ENCODE results near the gene SMG6.

Gene SMG6

GRCh38 chr17:2108170-2108569 is 195.4 kb downstream of the SMG6 start:
- no peak overlapping the region for H3K4me2 ChIP-seq (ENCODE audit: low read length)
- no peak overlapping the region for H3K27ac ChIP-seq (ENCODE audit: low read depth, low read length, poor library complexity, severe bottlenecking)
- H4K20me1 ChIP-seq (ENCODE audit: insufficient read depth, low read length), result no peaks in the 10 kb centered on the region

GRCh38 chr17:2107506-2107905 is 196.1 kb downstream of the SMG6 start:
- no peak overlapping the region for H3K27ac ChIP-seq (ENCODE audit: low read depth, low read length, poor library complexity, severe bottlenecking)
- no peaks in the 10 kb centered on the region for H3K27me3 ChIP-seq (ENCODE audit: insufficient read depth, low read length)
- H3K4me3 ChIP-seq (ENCODE audit: low read depth, low read length, poor library complexity, severe bottlenecking), result no peak overlapping the region
- H3K9me2 ChIP-seq (ENCODE audit: low read depth, low read length), result no peaks in the 10 kb centered on the region
- H4K20me1 ChIP-seq (ENCODE audit: insufficient read depth, low read length), result no peaks in the 10 kb centered on the region
- no peak overlapping the region for H3K9ac ChIP-seq (ENCODE audit: low read length)
- H3K36me3 ChIP-seq (ENCODE audit: insufficient read depth, low read length), result no peaks in the 10 kb centered on the region
- H2AFZ ChIP-seq (ENCODE audit: low read length), result no peak overlapping the region
- no peaks in the 10 kb centered on the region for H3K9me3 ChIP-seq (ENCODE audit: low read length)
- no peaks in the 10 kb centered on the region for H3F3A ChIP-seq (ENCODE audit: insufficient read depth, low read length)
- no peak overlapping the region for H3K4me2 ChIP-seq (ENCODE audit: low read length)
- peaks cover 4% of the 10 kb centered on the region for H3K4me1 ChIP-seq (ENCODE audit: insufficient read depth, low read length, severe bottlenecking)
- H3K79me2 ChIP-seq (ENCODE audit: insufficient read depth, low read length), result no peaks in the 10 kb centered on the region
- TF ChIP-seq CTCF (IDR thresholded peaks at IDR 0.05; ENCODE audit: low read length) (no peak), EZH2 (IDR thresholded peaks at IDR 0.05; ENCODE audit: borderline replicate concordance, low read length) (no peak)

More at GRCh38 chr17:2108170-2108569, 195.4 kb downstream of the SMG6 start:
- Histone ChIP-seq H3K4me3 (ENCODE audit: low read depth, low read length, poor library complexity, severe bottlenecking) (no peak overlapping the region), H3K9me3 (ENCODE audit: low read length) (no peaks in the 10 kb centered on the region), H3K9me2 (ENCODE audit: low read depth, low read length) (no peaks in the 10 kb centered on the region), H3K36me3 (ENCODE audit: insufficient read depth, low read length) (no peaks in the 10 kb centered on the region), H3K27me3 (ENCODE audit: insufficient read depth, low read length) (no peaks in the 10 kb centered on the region), H3F3A (ENCODE audit: insufficient read depth, low read length) (no peaks in the 10 kb centered on the region), H2AFZ (ENCODE audit: low read length) (no peak overlapping the region), H3K4me1 (ENCODE audit: insufficient read depth, low read length, severe bottlenecking) (peaks cover 4% of the 10 kb centered on the region), H3K79me2 (ENCODE audit: insufficient read depth, low read length) (no peaks in the 10 kb centered on the region), H3K9ac (ENCODE audit: low read length) (no peak overlapping the region)
- TF ChIP-seq CTCF (IDR thresholded peaks at IDR 0.05; ENCODE audit: low read length), result no peak
- TF ChIP-seq EZH2 (IDR thresholded peaks at IDR 0.05; ENCODE audit: borderline replicate concordance, low read length), result no peak

GRCh38 chr17:2107050-2107449 is 196.5 kb downstream of the SMG6 start:
- Histone ChIP-seq H3K9me3 (ENCODE audit: low read length) (no peaks in the 10 kb centered on the region), H4K20me1 (ENCODE audit: insufficient read depth, low read length) (no peaks in the 10 kb centered on the region), H3K27me3 (ENCODE audit: insufficient read depth, low read length) (no peaks in the 10 kb centered on the region), H3K4me2 (ENCODE audit: low read length) (no peak overlapping the region), H3K4me3 (ENCODE audit: low read depth, low read length, poor library complexity, severe bottlenecking) (no peak overlapping the region), H3K36me3 (ENCODE audit: insufficient read depth, low read length) (no peaks in the 10 kb centered on the region), H3K79me2 (ENCODE audit: insufficient read depth, low read length) (no peaks in the 10 kb centered on the region), H3K4me1 (ENCODE audit: insufficient read depth, low read length, severe bottlenecking) (peaks cover 7% of the 10 kb centered on the region), H3F3A (ENCODE audit: insufficient read depth, low read length) (no peaks in the 10 kb centered on the region), H3K9ac (ENCODE audit: low read length) (no peak overlapping the region), H3K27ac (ENCODE audit: low read depth, low read length, poor library complexity, severe bottlenecking) (no peak overlapping the region), H3K9me2 (ENCODE audit: low read depth, low read length) (no peaks in the 10 kb centered on the region), H2AFZ (ENCODE audit: low read length) (no peak overlapping the region)
- TF ChIP-seq EZH2 (IDR thresholded peaks at IDR 0.05; ENCODE audit: borderline replicate concordance, low read length) (no peak), CTCF (IDR thresholded peaks at IDR 0.05; ENCODE audit: low read length) (no peak)

All from OCI-LY1 (cell line).